Esophagus (tissue), 2 donors: ENCODE data around the gene KRT24. TPM values are rescaled to one million over a fixed set of nuclear protein-coding genes. Genes with fewer than 3 reads are reported as not detected.

ENCODE experiments used
- H3K27ac ChIP-seq, 2 donors: one replicate each; pipeline ENCODE4 v1.5.1; 2013; ENCODE audit warnings: low read depth in 2 of 2, mild to moderate bottlenecking in 2 of 2, inconsistent platforms in 1 of 2, low read length in 1 of 2, moderate library complexity in 1 of 2
- H3K27me3 ChIP-seq, 2 donors: one replicate each; pipeline ENCODE4 v1.6.1; 2013; ENCODE audit warnings: low read length in 2 of 2, control low read depth in 1 of 2, mild to moderate bottlenecking in 1 of 2; ENCODE audit not compliant: insufficient read depth in 2 of 2, control insufficient read depth in 1 of 2
- H3K36me3 ChIP-seq, 2 donors: one replicate each; pipeline ENCODE4 v1.6.1; 2013; ENCODE audit warnings: low read length in 1 of 2; ENCODE audit not compliant: control insufficient read depth in 2 of 2, insufficient read depth in 2 of 2
- H3K4me1 ChIP-seq, 2 donors: one replicate each; pipeline ENCODE4 v1.6.1; 2013; ENCODE audit warnings: low read length in 1 of 2; ENCODE audit not compliant: control insufficient read depth in 2 of 2, insufficient read depth in 2 of 2
- H3K4me3 ChIP-seq, 2 donors: one replicate each; pipeline ENCODE4 v1.5.1; 2013; ENCODE audit warnings: low read length in 2 of 2, mild to moderate bottlenecking in 2 of 2, low read depth in 1 of 2, moderate library complexity in 1 of 2
- H3K9me3 ChIP-seq, 2 donors: one replicate each; pipeline ENCODE4 v1.6.1; 2013; ENCODE audit warnings: mild to moderate bottlenecking in 2 of 2, low read depth in 1 of 2, low read length in 1 of 2, moderate library complexity in 1 of 2; ENCODE audit not compliant: control insufficient read depth in 2 of 2, insufficient read depth in 1 of 2
- WGBS, 2 donors: extraction: QIAGEN DNeasy Blood & Tissue Kit; methylation state at CpG; one replicate each; pipeline ENCODE4 v1.1.7; 2013; 5-methylcytosine and 5-hydroxymethylcytosine counted together
- polyA plus RNA-seq, 2 donors: library from polyadenylated mRNA; stranded (reverse); fragments of 200-250 nt; gene quantifications; one replicate each; pipeline ENCODE4 v1.2.3, GENCODE V29; 2013
- donor health status: healthy with polysubstance abuse.
- donor health status: Bipolar disorder and iron deficiency.

KRT24 gene
- polyA plus RNA-seq, 2 donors: 116 to 229 TPM

GRCh38 chr17:40675905-40676304 lies 27.6 kb downstream of the KRT24 start:
- 91 to 92% methylated on average over 4 of the region's 4 CpGs for WGBS, 2 donors
- no peaks in the 10 kb centered on the region for H3K27me3 ChIP-seq

GRCh38 chr17:40672654-40673053 lies 30.9 kb downstream of the KRT24 start:
- Histone ChIP-seq H3K27ac (no peak overlapping the region), H3K36me3 (no peaks in the 10 kb centered on the region), H3K9me3 (no peaks in the 10 kb centered on the region), H3K4me1 (no peaks in the 10 kb centered on the region), H3K4me3 (no peak overlapping the region), H3K27me3 (no peaks in the 10 kb centered on the region)
- 75 to 76% methylated on average over 2 of the region's 2 CpGs for WGBS, 2 donors

More at GRCh38 chr17:40675905-40676304, 27.6 kb downstream of the KRT24 start:
- no peak overlapping the region for H3K27ac ChIP-seq
- H3K9me3 ChIP-seq: no peaks in the 10 kb centered on the region
- no peaks in the 10 kb centered on the region for H3K4me1 ChIP-seq
- no peaks in the 10 kb centered on the region for H3K36me3 ChIP-seq
- no peak overlapping the region for H3K4me3 ChIP-seq

DNA sequence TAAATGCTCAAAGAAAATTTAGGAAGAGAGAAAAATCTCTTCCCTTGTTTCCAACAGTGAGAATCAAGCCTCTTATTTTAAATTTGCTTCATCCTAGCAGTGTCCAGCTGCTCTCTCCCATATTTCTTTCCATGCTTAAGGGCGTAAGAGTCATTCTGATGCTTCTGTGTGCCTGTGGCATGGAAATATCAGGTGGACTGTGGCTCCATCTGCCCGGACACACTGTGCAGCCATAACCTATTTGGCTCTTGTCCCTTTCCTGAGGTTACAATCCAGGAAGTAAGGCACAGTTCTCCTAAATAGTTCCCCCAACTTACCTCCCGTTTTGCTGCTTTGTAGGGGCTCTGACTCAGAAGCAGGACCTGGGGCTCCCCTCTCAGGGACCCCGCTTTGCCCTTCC lies 32.3 kb downstream of the KRT24 start:
- Histone ChIP-seq H3K4me3 (no peak overlapping the region), H3K9me3 (no peaks in the 10 kb centered on the region), H3K27ac (no peak overlapping the region), H3K27me3 (no peaks in the 10 kb centered on the region), H3K36me3 (no peaks in the 10 kb centered on the region), H3K4me1 (no peaks in the 10 kb centered on the region)
- 49 to 54% methylated on average over 4 of the region's 4 CpGs for whole genome bisulfite sequencing, 2 donors

DNA sequence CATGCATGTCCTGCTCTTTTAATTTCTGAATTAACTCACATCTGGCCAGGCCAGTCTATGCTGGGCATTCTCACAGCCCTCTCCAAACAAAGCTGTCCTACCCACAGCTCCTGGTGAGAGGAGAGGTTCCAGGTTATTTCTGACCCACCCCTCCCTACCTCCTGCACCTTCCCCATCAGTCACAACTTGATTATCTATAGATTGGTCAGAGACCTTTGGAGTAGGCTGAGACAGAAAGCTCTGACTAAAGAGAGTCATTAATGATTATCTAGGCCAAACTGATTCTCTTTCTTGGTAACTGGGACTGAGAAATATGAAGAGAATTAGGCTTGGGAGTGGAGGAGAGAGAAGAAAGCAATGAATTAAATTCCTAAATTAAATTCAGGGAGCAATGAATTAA lies 37.2 kb downstream of the KRT24 start:
- Histone ChIP-seq H3K9me3 (no peaks in the 10 kb centered on the region), H3K27ac (no peak overlapping the region)

GRCh38 chr17:40664582-40665333 lies 38.8 kb downstream of the KRT24 start, which contains the start of gene KRT222:
KRT222 (minus strand) TSS chr17:40665177; CDS start chr17:40665099, 78 bp downstream.
- peak within 1 kb of the TSS in 1 of 2 donors; percentile 31 for H3K4me3 ChIP-seq
- H3K4me1 ChIP-seq: no peaks in the 10 kb centered on the region
- no peaks in the 10 kb centered on the region for H3K36me3 ChIP-seq
- WGBS, 2 donors: 10 to 13% methylated on average over 12 of the region's 12 CpGs
- no peak within 1 kb of the TSS for H3K27ac ChIP-seq
- H3K27me3 ChIP-seq: no peaks in the 10 kb centered on the region
- H3K9me3 ChIP-seq: no peaks in the 10 kb centered on the region

More for the DNA sequence above, 37.2 kb downstream of the KRT24 start:
- no peaks in the 10 kb centered on the region for H3K36me3 ChIP-seq
- H3K4me3 ChIP-seq: no peak overlapping the region
- no peaks in the 10 kb centered on the region for H3K27me3 ChIP-seq
- no peaks in the 10 kb centered on the region for H3K4me1 ChIP-seq

- Histone ChIP-seq H3K27ac (no peak overlapping the region), H3K27me3 (no peaks in the 10 kb centered on the region), H3K4me1 (no peaks in the 10 kb centered on the region), H3K9me3 (no peaks in the 10 kb centered on the region), H3K36me3 (no peaks in the 10 kb centered on the region), H3K4me3 (no peak overlapping the region)
- whole genome bisulfite sequencing, 2 donors: 63 to 76% methylated on average over 3 of the region's 3 CpGs
These were observed 40.3 kb downstream of the KRT24 start for GRCh38 chr17:40663252-40663651.

- 74 to 87% methylated on average over 7 of the region's 7 CpGs for WGBS, 2 donors
These were observed 43.6 kb downstream of the KRT24 start for GRCh38 chr17:40659911-40660310.

DNA sequence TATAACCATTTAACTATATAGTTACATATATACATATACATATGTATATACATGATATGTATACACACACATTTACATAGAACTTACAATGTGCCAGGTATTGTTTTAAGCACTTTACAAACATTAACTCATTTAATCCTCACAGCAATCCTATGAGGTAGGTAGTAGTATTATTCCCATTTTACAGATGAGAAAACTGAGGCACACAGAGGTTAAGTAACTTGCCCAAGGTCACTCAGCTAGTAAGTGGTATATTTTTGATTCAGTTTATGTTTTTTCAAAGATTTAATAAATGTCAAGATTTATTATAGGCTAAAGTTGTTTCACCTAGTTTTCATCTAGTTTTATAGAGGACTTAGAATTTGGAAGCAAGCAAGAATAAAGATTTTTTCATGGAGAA lies 45.2 kb downstream of the KRT24 start:
- no peaks in the 10 kb centered on the region for H3K27me3 ChIP-seq

More at GRCh38 chr17:40659911-40660310, 43.6 kb downstream of the KRT24 start:
- no peaks in the 10 kb centered on the region for H3K9me3 ChIP-seq
- H3K4me3 ChIP-seq: no peak overlapping the region
- no peak overlapping the region for H3K27ac ChIP-seq
- no peaks in the 10 kb centered on the region for H3K27me3 ChIP-seq
- H3K4me1 ChIP-seq: no peaks in the 10 kb centered on the region
- H3K36me3 ChIP-seq: no peaks in the 10 kb centered on the region

DNA sequence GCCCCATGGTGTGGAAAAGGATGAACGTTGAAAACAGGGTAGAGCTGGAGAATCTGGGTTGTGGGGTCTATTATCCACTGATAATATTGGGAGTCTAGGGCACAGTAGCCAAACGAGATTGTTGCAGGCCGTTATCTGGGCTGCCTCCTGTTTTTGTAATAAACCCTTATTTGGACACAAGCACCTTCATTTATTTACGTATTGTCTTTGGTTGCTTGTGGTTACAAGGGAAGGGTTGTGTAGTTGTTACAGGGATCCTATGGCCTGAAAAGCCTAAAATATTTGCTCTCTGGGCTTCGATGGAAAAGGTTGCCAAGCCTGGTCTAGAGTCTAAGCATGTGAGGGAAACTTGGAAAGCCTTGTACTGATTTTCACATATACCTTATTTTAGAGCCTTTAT lies 51.6 kb downstream of the KRT24 start:
- Histone ChIP-seq H3K4me3 (no peak overlapping the region), H3K27me3 (no peaks in the 10 kb centered on the region), H3K9me3 (no peaks in the 10 kb centered on the region), H3K4me1 (peaks cover 0 to 2% of the 10 kb centered on the region in 2 donors), H3K27ac (no peak overlapping the region), H3K36me3 (no peaks in the 10 kb centered on the region)
- 73 to 77% methylated on average over 5 of the region's 5 CpGs for WGBS, 2 donors

More for the DNA sequence above, 45.2 kb downstream of the KRT24 start:
- Histone ChIP-seq H3K9me3 (no peaks in the 10 kb centered on the region), H3K4me1 (no peaks in the 10 kb centered on the region), H3K27ac (no peak overlapping the region), H3K36me3 (no peaks in the 10 kb centered on the region), H3K4me3 (no peak overlapping the region)

DNA sequence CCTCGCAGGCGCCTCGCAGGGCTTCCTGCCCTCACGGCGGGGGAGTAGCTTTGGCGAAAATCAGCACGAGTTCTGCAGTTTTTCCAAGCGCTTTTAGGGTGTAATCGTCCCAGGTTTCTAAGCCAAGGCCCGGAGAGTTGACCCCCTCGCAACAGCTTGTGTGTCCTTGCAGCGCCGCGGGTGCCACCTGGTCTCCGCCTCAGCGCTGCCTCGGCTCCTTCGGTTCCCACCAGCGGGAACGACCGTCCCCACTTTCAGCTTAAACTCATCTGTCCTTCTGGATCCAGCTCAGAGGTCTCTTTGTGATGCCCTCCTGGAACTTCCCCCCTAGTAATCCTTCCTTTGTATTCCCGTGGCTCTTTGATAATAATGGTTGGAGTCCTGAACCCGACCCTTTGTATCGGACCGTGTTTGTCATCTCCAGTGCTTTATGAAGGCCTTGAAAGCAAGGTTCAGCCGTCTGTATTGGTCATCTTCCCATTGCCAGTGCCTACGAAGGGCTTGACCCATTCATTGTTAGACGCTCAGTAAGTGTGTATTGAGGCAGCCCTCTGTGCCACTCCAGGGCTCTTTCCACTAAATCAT lies 55.1 kb downstream of the KRT24 start:
- Histone ChIP-seq H3K4me3 (peak overlapping the region; percentile 84 to 87), H3K4me1 (peaks cover 0 to 4% of the 10 kb centered on the region in 2 donors), H3K27me3 (no peaks in the 10 kb centered on the region), H3K27ac (peak overlapping the region; percentile 91 to 92), H3K9me3 (no peaks in the 10 kb centered on the region), H3K36me3 (no peaks in the 10 kb centered on the region)
- 3 to 4% methylated on average over 28 of the region's 28 CpGs for WGBS, 2 donors
